ENCODE measurements around the gene STING1. TPM values are rescaled to one million over a fixed set of nuclear protein-coding genes. Genes with fewer than 3 reads are reported as not detected.
"Not testable (repeated sequence)": the region's sequence is repeated elsewhere in the genome, so short reads cannot be mapped to it uniquely, and the experiment has no call there.

The STING1 gene
- total and polyA plus RNA-seq, 2 of the 13 experiments (the other 11 are each of a cell fraction or from before 2014, with no cell fraction given), result 1.3 to 4.4 TPM

- peak; percentile 79 for TF ChIP-seq THAP11 (CRISPR knock-in tag; IDR thresholded peaks at IDR 0.05)
- TF ChIP-seq KLF12 (CRISPR knock-in tag; IDR thresholded peaks at IDR 0.05; ENCODE audit: borderline replicate concordance), result peak; percentile 38; the same call in 1 of the 2 replicates
- TF ChIP-seq ZNF335 (CRISPR knock-in tag; IDR thresholded peaks at IDR 0.05), result 0 out of 2 replicates have a peak, but pooled peaks have one; percentile 23
- TF ChIP-seq TBX2 (CRISPR knock-in tag; IDR thresholded peaks at IDR 0.05; ENCODE audit: borderline replicate concordance), result peak; percentile 39; the same call in 1 of the 2 replicates
- TF ChIP-seq PHF20 (CRISPR knock-in tag; IDR thresholded peaks at IDR 0.05), result peak; percentile 45; the same call in 1 of the 2 replicates
- peak; percentile 70 for TF ChIP-seq KMT2A (CRISPR knock-in tag; IDR thresholded peaks at IDR 0.05)
- TF ChIP-seq CREB1 (IDR thresholded peaks at IDR 0.05), result not testable (repeated sequence)
- peak; percentile 47 for TF ChIP-seq CREB1 (CRISPR knock-in tag; IDR thresholded peaks at IDR 0.05)
- 0 out of 2 replicates have a peak, but pooled peaks have one; percentile 80 for TF ChIP-seq SMYD3 (CRISPR knock-in tag; IDR thresholded peaks at IDR 0.05)
- peak; percentile 38 for TF ChIP-seq FOXA3 (CRISPR knock-in tag; IDR thresholded peaks at IDR 0.05)
- TF ChIP-seq FOXJ3 (CRISPR knock-in tag; IDR thresholded peaks at IDR 0.05; ENCODE audit: borderline replicate concordance), result 0 out of 2 replicates have a peak, but pooled peaks have one; percentile 21
- TF ChIP-seq SOX5 (CRISPR knock-in tag; IDR thresholded peaks at IDR 0.05; ENCODE audit: borderline replicate concordance), result peak; percentile 45; the same call in 1 of the 2 replicates
- peak; percentile 58; the same call in 1 of the 2 replicates for TF ChIP-seq ZNF792 (CRISPR knock-in tag; IDR thresholded peaks at IDR 0.05)
- TF ChIP-seq SALL1 (CRISPR knock-in tag; IDR thresholded peaks at IDR 0.05), result peak; percentile 73
- TF ChIP-seq REPIN1 (CRISPR knock-in tag; IDR thresholded peaks at IDR 0.05; ENCODE audit: borderline replicate concordance, low read depth), result peak; percentile 61; the same call in 1 of the 2 replicates
- TF ChIP-seq FOXP4 (CRISPR knock-in tag; IDR thresholded peaks at IDR 0.05), result peak; percentile 67; the same call in 1 of the 2 replicates
- peak; percentile 23; the same call in 1 of the 2 replicates for TF ChIP-seq GFI1 (CRISPR knock-in tag; IDR thresholded peaks at IDR 0.05; ENCODE audit: borderline replicate concordance)
- peak; percentile 84 for TF ChIP-seq YY1 (IDR thresholded peaks at IDR 0.05; ENCODE audit: insufficient read depth, insufficient replicate concordance, low read depth, low read length)
- TF ChIP-seq MED8 (CRISPR knock-in tag; IDR thresholded peaks at IDR 0.05; ENCODE audit: insufficient replicate concordance), result peak; percentile 40
- peak; percentile 50; the same call in 1 of the 2 replicates for TF ChIP-seq MXD4 (CRISPR knock-in tag; IDR thresholded peaks at IDR 0.05)
- peak; percentile 63 for TF ChIP-seq POLR2G (IDR thresholded peaks at IDR 0.05; ENCODE audit: low read depth, low read length)
- peak; percentile 83 for TF ChIP-seq ZNF124 (CRISPR knock-in tag; IDR thresholded peaks at IDR 0.05)
- TF ChIP-seq ZNF558 (CRISPR knock-in tag; IDR thresholded peaks at IDR 0.05; ENCODE audit: borderline replicate concordance), result peak; percentile 60; the same call in 1 of the 2 replicates
- TF ChIP-seq ZNF615 (CRISPR knock-in tag; IDR thresholded peaks at IDR 0.05; ENCODE audit: borderline replicate concordance), result peak; percentile 36; the same call in 1 of the 2 replicates
- TF ChIP-seq FOXK1 (CRISPR knock-in tag; IDR thresholded peaks at IDR 0.05; ENCODE audit: borderline replicate concordance, low read depth), result 0 out of 2 replicates have a peak, but pooled peaks have one; percentile 18
- TF ChIP-seq GATAD1 (CRISPR knock-in tag; IDR thresholded peaks at IDR 0.05), result peak; percentile 47; the same call in 1 of the 2 replicates
- TF ChIP-seq ZFP91 (CRISPR knock-in tag; IDR thresholded peaks at IDR 0.05; ENCODE audit: borderline replicate concordance), result peak; percentile 59
- TF ChIP-seq DRAP1 (CRISPR knock-in tag; IDR thresholded peaks at IDR 0.05), result peak; percentile 72
- TF ChIP-seq ZNF670 (CRISPR knock-in tag; IDR thresholded peaks at IDR 0.05; ENCODE audit: borderline replicate concordance), result 0 out of 2 replicates have a peak, but pooled peaks have one; percentile 53
Observed at GRCh38 chr5:139503879-139504278, 21.3 kb upstream of the STING1 start (continued).

All from HepG2 (cell line).